ENCODE data around the gene ADGRL3.

The ADGRL3 gene

DNA sequence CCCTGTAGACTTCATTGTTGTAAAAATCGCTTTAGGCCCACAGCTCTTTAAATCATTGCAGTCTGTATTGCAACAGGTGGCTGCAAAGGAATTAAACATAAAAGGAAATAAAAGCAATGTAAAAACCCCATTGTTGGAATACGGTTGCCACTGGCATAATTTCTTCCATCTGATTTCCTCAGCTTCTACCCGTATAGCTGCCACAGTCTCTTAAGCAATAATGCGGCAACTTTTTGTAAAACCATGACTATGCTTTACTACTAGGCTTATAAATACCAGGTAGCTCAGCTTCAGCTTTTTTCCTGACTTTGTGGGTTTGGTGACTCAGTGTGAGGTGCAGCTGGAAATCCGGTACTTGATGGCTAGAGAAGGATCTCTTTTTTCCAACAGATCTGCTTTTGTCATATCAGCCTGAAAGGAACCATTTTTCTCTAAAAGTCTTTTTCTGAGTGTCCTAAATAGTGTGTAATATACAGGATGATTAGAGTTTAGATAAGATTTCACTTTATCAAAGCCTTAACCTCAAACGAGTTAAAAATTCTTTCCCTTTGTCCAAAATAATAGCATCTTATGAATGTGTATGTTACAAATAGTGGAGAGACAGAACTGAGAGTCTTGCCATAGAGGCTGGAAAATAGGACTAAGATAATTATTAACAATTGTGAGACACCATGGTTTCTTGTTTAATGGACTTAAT, 268.0 kb downstream of the ADGRL3 start:
- H3K4me3 ChIP-seq (replicated peaks; ENCODE audit: low read depth, low read length) = no peak overlapping the region
- DNase-seq (ENCODE audit: extremely low read depth, low read depth) = no peak
- TF ChIP-seq, protein P1, sequence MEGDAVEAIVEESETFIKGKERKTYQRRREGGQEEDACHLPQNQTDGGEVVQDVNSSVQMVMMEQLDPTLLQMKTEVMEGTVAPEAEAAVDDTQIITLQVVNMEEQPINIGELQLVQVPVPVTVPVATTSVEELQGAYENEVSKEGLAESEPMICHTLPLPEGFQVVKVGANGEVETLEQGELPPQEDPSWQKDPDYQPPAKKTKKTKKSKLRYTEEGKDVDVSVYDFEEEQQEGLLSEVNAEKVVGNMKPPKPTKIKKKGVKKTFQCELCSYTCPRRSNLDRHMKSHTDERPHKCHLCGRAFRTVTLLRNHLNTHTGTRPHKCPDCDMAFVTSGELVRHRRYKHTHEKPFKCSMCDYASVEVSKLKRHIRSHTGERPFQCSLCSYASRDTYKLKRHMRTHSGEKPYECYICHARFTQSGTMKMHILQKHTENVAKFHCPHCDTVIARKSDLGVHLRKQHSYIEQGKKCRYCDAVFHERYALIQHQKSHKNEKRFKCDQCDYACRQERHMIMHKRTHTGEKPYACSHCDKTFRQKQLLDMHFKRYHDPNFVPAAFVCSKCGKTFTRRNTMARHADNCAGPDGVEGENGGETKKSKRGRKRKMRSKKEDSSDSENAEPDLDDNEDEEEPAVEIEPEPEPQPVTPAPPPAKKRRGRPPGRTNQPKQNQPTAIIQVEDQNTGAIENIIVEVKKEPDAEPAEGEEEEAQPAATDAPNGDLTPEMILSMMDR (IDR thresholded peaks at IDR 0.05; ENCODE audit: low read depth, low read length, missing control alignments) = no peak

DNA sequence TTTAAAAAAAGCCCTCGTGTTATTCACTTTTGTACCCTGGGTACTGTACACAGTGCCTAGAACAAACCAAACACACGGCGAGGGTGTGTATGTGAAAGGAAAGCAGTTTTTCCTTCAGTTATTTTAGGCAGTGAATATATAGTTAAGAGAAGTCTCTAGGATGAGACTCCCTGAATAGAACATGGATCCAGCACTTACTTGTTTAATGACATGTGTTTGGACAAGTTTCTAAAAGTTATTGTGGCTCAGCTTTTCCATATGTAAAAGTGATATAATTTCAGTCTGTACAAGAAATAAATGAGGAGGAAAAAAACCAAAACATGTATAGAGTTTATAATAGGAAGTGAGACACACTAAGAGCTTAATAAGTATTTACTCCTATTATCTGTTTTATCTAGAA, 273.2 kb downstream of the ADGRL3 start:
- no peak overlapping the region for H3K4me3 ChIP-seq (replicated peaks; ENCODE audit: low read depth, low read length)
- DNase-seq (ENCODE audit: extremely low read depth, low read depth) = no peak
- TF ChIP-seq, protein P1 (IDR thresholded peaks at IDR 0.05; ENCODE audit: low read depth, low read length, missing control alignments) = no peak

GRCh38 chr4:61478340-61478739, 278.2 kb downstream of the ADGRL3 start:
- H3K4me3 ChIP-seq (replicated peaks; ENCODE audit: low read depth, low read length) = no peak overlapping the region
- DNase-seq (ENCODE audit: extremely low read depth, low read depth) = no peak
- TF ChIP-seq, protein P1 (IDR thresholded peaks at IDR 0.05; ENCODE audit: low read depth, low read length, missing control alignments) = no peak

- no peak for DNase-seq (ENCODE audit: extremely low read depth, low read depth)
- H3K4me3 ChIP-seq (replicated peaks; ENCODE audit: low read depth, low read length) = no peak overlapping the region
- TF ChIP-seq, protein P1 (IDR thresholded peaks at IDR 0.05; ENCODE audit: low read depth, low read length, missing control alignments) = no peak
Observed at GRCh38 chr4:61485056-61485455, 284.9 kb downstream of the ADGRL3 start.

GRCh38 chr4:61489927-61490326, 289.8 kb downstream of the ADGRL3 start:
- TF ChIP-seq, protein P1 (IDR thresholded peaks at IDR 0.05; ENCODE audit: low read depth, low read length, missing control alignments) = no peak
- DNase-seq (ENCODE audit: extremely low read depth, low read depth) = no peak
- H3K4me3 ChIP-seq (replicated peaks; ENCODE audit: low read depth, low read length) = no peak overlapping the region

GRCh38 chr4:61493041-61493440, 292.9 kb downstream of the ADGRL3 start:
- no peak overlapping the region for H3K4me3 ChIP-seq (replicated peaks; ENCODE audit: low read depth, low read length)
- no peak for DNase-seq (ENCODE audit: extremely low read depth, low read depth)
- TF ChIP-seq, protein P1 (IDR thresholded peaks at IDR 0.05; ENCODE audit: low read depth, low read length, missing control alignments) = no peak

GRCh38 chr4:61493470-61493869, 293.3 kb downstream of the ADGRL3 start:
- DNase-seq (ENCODE audit: extremely low read depth, low read depth) = no peak
- no peak overlapping the region for H3K4me3 ChIP-seq (replicated peaks; ENCODE audit: low read depth, low read length)
- TF ChIP-seq, protein P1 (IDR thresholded peaks at IDR 0.05; ENCODE audit: low read depth, low read length, missing control alignments) = no peak
